ENCODE measurements around the gene PPP5C. TPM values are rescaled to one million over a fixed set of nuclear protein-coding genes. Genes with fewer than 3 reads are reported as not detected.
A peak's percentile ranks its signal among the peaks of the same experiment; 100 is the strongest.
"Not testable (repeated sequence)": the region's sequence is repeated elsewhere in the genome, so short reads cannot be mapped to it uniquely, and the experiment has no call there.

PPP5C gene
- total RNA-seq, 1 donor from 2014 or later: 48.9 TPM

- H3K27me3 ChIP-seq (ENCODE audit: low read depth): no peaks in the 10 kb centered on the region
- DNase-seq (no peak), ATAC-seq (no peak)
- intact Hi-C loops (cut with DNase I): no loop called here
- H3K4me3 ChIP-seq: no peak overlapping the region
- no peak for TF ChIP-seq CTCF (IDR thresholded peaks at IDR 0.05)
- no peak overlapping the region for H3K27ac ChIP-seq
- H3K36me3 ChIP-seq: peaks cover 65% of the 10 kb centered on the region
- peaks cover 5% of the 10 kb centered on the region for H3K9me3 ChIP-seq
- H3K4me1 ChIP-seq: no peaks in the 10 kb centered on the region
These were observed 35.4 kb upstream of the PPP5C start for GRCh38 chr19:46311444-46311843.

GRCh38 chr19:46313540-46314469, 33.1 kb upstream of the PPP5C start:
- DNase-seq; intact Hi-C loops (cut with DNase I); H3K4me3 ChIP-seq: not testable (repeated sequence)

GRCh38 chr19:46317339-46317738, 29.5 kb upstream of the PPP5C start:
- H3K27me3 ChIP-seq (ENCODE audit: low read depth): no peaks in the 10 kb centered on the region
- intact Hi-C loops (cut with DNase I): no loop called here
- H3K9me3 ChIP-seq: no peaks in the 10 kb centered on the region
- ATAC-seq (no peak), DNase-seq (no peak)
- H3K27ac ChIP-seq: no peak overlapping the region
- no peak overlapping the region for H3K4me3 ChIP-seq
- H3K4me1 ChIP-seq: no peaks in the 10 kb centered on the region
- peaks cover 65% of the 10 kb centered on the region for H3K36me3 ChIP-seq
- no peak for TF ChIP-seq CTCF (IDR thresholded peaks at IDR 0.05)

More at GRCh38 chr19:46313540-46314469, 33.1 kb upstream of the PPP5C start:
- not testable (repeated sequence) for H3K4me1 ChIP-seq; H3K27ac ChIP-seq; H3K27me3 ChIP-seq (ENCODE audit: low read depth); ATAC-seq; H3K9me3 ChIP-seq
- H3K36me3 ChIP-seq: peaks cover 62% of the 10 kb centered on the region

- intact Hi-C loops (cut with DNase I): no loop called here
- no peak overlapping the region for H3K27ac ChIP-seq
- ATAC-seq: no peak
- no peak overlapping the region for H3K4me3 ChIP-seq
- H3K4me1 ChIP-seq: no peaks in the 10 kb centered on the region
- no peaks in the 10 kb centered on the region for H3K9me3 ChIP-seq
- no peaks in the 10 kb centered on the region for H3K27me3 ChIP-seq (ENCODE audit: low read depth)
- DNase-seq: no peak
- no peak for TF ChIP-seq CTCF (IDR thresholded peaks at IDR 0.05)
- H3K36me3 ChIP-seq: peaks cover 77% of the 10 kb centered on the region
These were observed 27.3 kb upstream of the PPP5C start for GRCh38 chr19:46319613-46320012.

- intact Hi-C loops (cut with DNase I): no loop called here
- Histone ChIP-seq H3K9me3 (no peaks in the 10 kb centered on the region), H3K4me1 (no peaks in the 10 kb centered on the region), H3K36me3 (peaks cover 87% of the 10 kb centered on the region), H3K27ac (no peak overlapping the region), H3K27me3 (ENCODE audit: low read depth) (no peaks in the 10 kb centered on the region), H3K4me3 (no peak overlapping the region)
- no peak for TF ChIP-seq CTCF (IDR thresholded peaks at IDR 0.05)
- no peak for ATAC-seq
- DNase-seq: no peak
These were observed 26.3 kb upstream of the PPP5C start for GRCh38 chr19:46320559-46320958.

- Histone ChIP-seq H3K4me3 (no peak overlapping the region), H3K4me1 (no peaks in the 10 kb centered on the region), H3K27ac (no peak overlapping the region), H3K9me3 (peaks cover 5% of the 10 kb centered on the region), H3K36me3 (peaks cover 92% of the 10 kb centered on the region), H3K27me3 (ENCODE audit: low read depth) (no peaks in the 10 kb centered on the region)
- intact Hi-C loops (cut with DNase I): no loop called here
- DNase-seq (no peak), ATAC-seq (peak in 1 of 2 donors; percentile 26)
- TF ChIP-seq CTCF (IDR thresholded peaks at IDR 0.05): no peak
These were observed 25.2 kb upstream of the PPP5C start for GRCh38 chr19:46321653-46322052.

- H3K27me3 ChIP-seq (ENCODE audit: low read depth); intact Hi-C loops (cut with DNase I); H3K4me3 ChIP-seq; ATAC-seq; H3K27ac ChIP-seq; H3K4me1 ChIP-seq; DNase-seq: not testable (repeated sequence)
- peaks cover 92% of the 10 kb centered on the region for H3K36me3 ChIP-seq
- peaks cover 21% of the 10 kb centered on the region for H3K9me3 ChIP-seq
These were observed 23.7 kb upstream of the PPP5C start for GRCh38 chr19:46323227-46323626.

Data from lower lobe of right lung (tissue), 2 donors.